Neural cell (in vitro differentiated cells): ENCODE measurements around the gene TAGLN.

Experiments
- CTCF ChIP-seq: fragments of 450-650 bp; IDR thresholded peaks from 2 replicates; pipeline ENCODE4 v1.5.1; 2014; ENCODE audit warnings: antibody characterized with exemption, mild to moderate bottlenecking, moderate library complexity; ENCODE audit not compliant: poor library complexity, severe bottlenecking
- EP300 ChIP-seq: fragments of 450-650 bp; conservative IDR thresholded peaks from 2 replicates; pipeline ENCODE4 v1.6.1; 2014; ENCODE audit warnings: antibody characterized with exemption, mild to moderate bottlenecking, moderate library complexity; ENCODE audit not compliant: poor library complexity, severe bottlenecking
- EZH2 ChIP-seq: fragments of 200-600, 300-800 bp; shearing (Covaris generic), sonication (generic); IDR thresholded peaks from 2 replicates; pipeline ENCODE4 v1.6.1; 2014; ENCODE audit warnings: antibody characterized with exemption, low read length, borderline replicate concordance, mild to moderate bottlenecking; ENCODE audit not compliant: insufficient read depth, poor library complexity, severe bottlenecking
- MXI1 ChIP-seq: fragments of 450-650 bp; conservative IDR thresholded peaks from 2 replicates; pipeline ENCODE4 v1.6.1; 2014; ENCODE audit warnings: antibody characterized with exemption, mild to moderate bottlenecking; ENCODE audit not compliant: poor library complexity, severe bottlenecking
- POLR2AphosphoS5 ChIP-seq: IDR thresholded peaks from 2 replicates; pipeline ENCODE4 v1.6.1; 2012
- RAD21 ChIP-seq: fragments of 450-650 bp; conservative IDR thresholded peaks from 2 replicates; pipeline ENCODE4 v1.6.1; 2014; ENCODE audit warnings: antibody characterized with exemption, mild to moderate bottlenecking, moderate library complexity
- REST ChIP-seq: IDR thresholded peaks from 2 replicates; pipeline ENCODE4 v1.6.1; 2012; ENCODE audit warnings: borderline replicate concordance
- SMC3 ChIP-seq: fragments of 450-650 bp; conservative IDR thresholded peaks from 2 replicates; pipeline ENCODE4 v1.6.1; 2014; ENCODE audit warnings: antibody characterized with exemption, mild to moderate bottlenecking, moderate library complexity; ENCODE audit not compliant: poor library complexity
- TAF1 ChIP-seq: IDR thresholded peaks from 2 replicates; pipeline ENCODE4 v1.6.1; 2012; ENCODE audit warnings: low read depth

GRCh38 chr11:117169736-117170135, 29.4 kb upstream of the TAGLN start:
- TF ChIP-seq MXI1 (no peak), POLR2AphosphoS5 (no peak), RAD21 (no peak), TAF1 (no peak), EP300 (no peak), CTCF (no peak), REST (no peak), EZH2 (no peak), SMC3 (no peak)
